ENCODE measurements around the gene RCE1.

RCE1 gene

GRCh38 chr11:66845143-66845875, 2.1 kb downstream of the RCE1 start:
- DNase-seq (ENCODE audit: low read depth in 2 of 2) = no peak

GRCh38 chr11:66845876-66846212, 2.6 kb downstream of the RCE1 start:
- DNase-seq (ENCODE audit: low read depth in 2 of 2) = no peak

- no peak for DNase-seq (ENCODE audit: low read depth in 2 of 2)
Observed at GRCh38 chr11:66846671-66847091, 3.4 kb downstream of the RCE1 start.

- DNase-seq (ENCODE audit: low read depth in 2 of 2) = no peak
Observed at GRCh38 chr11:66847461-66848232, 4.4 kb downstream of the RCE1 start.

GRCh38 chr11:66848671-66849500, 5.6 kb downstream of the RCE1 start:
- DNase-seq (ENCODE audit: low read depth in 2 of 2) = no peak

GRCh38 chr11:66849501-66850234, 6.4 kb downstream of the RCE1 start:
- no peak for DNase-seq (ENCODE audit: low read depth in 2 of 2)

- no peak for DNase-seq (ENCODE audit: low read depth in 2 of 2)
Observed at GRCh38 chr11:66850235-66850587, 7.0 kb downstream of the RCE1 start.

- no peak for DNase-seq (ENCODE audit: low read depth in 2 of 2)
Observed at GRCh38 chr11:66850588-66851238, 7.5 kb downstream of the RCE1 start.

GRCh38 chr11:66851239-66851596, 8.0 kb downstream of the RCE1 start:
- DNase-seq (ENCODE audit: low read depth in 2 of 2) = no peak

- DNase-seq (ENCODE audit: low read depth in 2 of 2) = no peak
Observed at GRCh38 chr11:66851698-66852465, 8.6 kb downstream of the RCE1 start.

- no peak for DNase-seq (ENCODE audit: low read depth in 2 of 2)
Observed at GRCh38 chr11:66852466-66853241, 9.4 kb downstream of the RCE1 start.

- DNase-seq (ENCODE audit: low read depth in 2 of 2) = no peak
Observed at GRCh38 chr11:66853242-66854229, 10.3 kb downstream of the RCE1 start.

- no peak for DNase-seq (ENCODE audit: low read depth in 2 of 2)
Observed at GRCh38 chr11:66854231-66854661, 11.0 kb downstream of the RCE1 start.

GRCh38 chr11:66854729-66855211, 11.5 kb downstream of the RCE1 start:
- DNase-seq (ENCODE audit: low read depth in 2 of 2) = no peak

GRCh38 chr11:66855574-66856495, 12.6 kb downstream of the RCE1 start:
- DNase-seq (ENCODE audit: low read depth in 2 of 2) = peak in 1 of 2 donors; percentile 81

- DNase-seq (ENCODE audit: low read depth in 2 of 2) = peak; percentile 34 to 53
Observed at GRCh38 chr11:66856496-66857233, 13.4 kb downstream of the RCE1 start, which contains the start of gene LRFN4. Gene LRFN4 (plus strand): TSS chr11:66857064. CDS start chr11:66857745, 681 bp downstream.
